Measurements from ENCODE around the gene SMIM35. TPM values are rescaled to one million over a fixed set of nuclear protein-coding genes. Genes with fewer than 3 reads are reported as not detected.

SMIM35 gene
- total RNA-seq, 3 donors from 2014 or later, result not detected

DNA sequence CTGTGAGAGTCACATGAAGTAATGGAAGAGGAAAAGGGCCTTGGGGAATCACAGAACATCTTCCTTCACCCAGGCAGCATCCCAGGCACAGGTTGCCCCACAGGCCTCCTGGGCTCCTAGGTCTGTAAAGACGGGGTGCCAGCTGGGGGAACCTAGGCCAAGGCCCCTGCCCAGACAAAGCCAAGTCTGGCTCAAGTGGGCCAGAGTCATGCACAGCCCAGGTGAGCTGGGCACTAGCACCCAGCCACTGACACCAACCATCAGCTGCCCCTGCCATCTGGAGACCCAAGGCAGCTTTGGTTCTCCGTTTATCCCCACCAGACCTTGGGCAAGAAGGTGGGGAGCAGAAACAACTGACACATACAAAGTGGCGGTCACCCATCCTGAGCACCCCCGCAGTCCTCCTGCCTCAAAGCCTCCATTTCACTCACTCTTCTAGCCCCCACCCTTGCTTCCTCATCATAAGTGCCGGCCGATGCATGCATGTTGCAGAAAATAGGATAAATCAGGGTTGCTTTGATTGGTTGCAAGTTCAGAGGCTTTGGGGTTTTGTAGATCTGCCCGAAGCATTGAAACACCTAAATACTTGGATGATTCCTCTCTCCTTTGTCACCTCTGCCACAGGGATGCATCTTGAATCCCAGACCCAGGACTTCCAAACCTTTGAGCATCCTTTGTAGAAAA, 36.4 kb downstream of the SMIM35 start:
- no peak overlapping the region for H3K4me3 ChIP-seq
- intact Hi-C loops (cut with DNase I; ENCODE audit: low total_unique reads), result no loop called here

GRCh38 chr11:118049771-118050170, 37.0 kb downstream of the SMIM35 start:
- Histone ChIP-seq H3K9me3 (no peaks in the 10 kb centered on the region), H3K36me3 (no peaks in the 10 kb centered on the region), H3K27ac (no peak overlapping the region), H3K4me3 (no peak overlapping the region), H3K27me3 (no peaks in the 10 kb centered on the region), H3K4me1 (no peaks in the 10 kb centered on the region)
- TF ChIP-seq, protein P1, sequence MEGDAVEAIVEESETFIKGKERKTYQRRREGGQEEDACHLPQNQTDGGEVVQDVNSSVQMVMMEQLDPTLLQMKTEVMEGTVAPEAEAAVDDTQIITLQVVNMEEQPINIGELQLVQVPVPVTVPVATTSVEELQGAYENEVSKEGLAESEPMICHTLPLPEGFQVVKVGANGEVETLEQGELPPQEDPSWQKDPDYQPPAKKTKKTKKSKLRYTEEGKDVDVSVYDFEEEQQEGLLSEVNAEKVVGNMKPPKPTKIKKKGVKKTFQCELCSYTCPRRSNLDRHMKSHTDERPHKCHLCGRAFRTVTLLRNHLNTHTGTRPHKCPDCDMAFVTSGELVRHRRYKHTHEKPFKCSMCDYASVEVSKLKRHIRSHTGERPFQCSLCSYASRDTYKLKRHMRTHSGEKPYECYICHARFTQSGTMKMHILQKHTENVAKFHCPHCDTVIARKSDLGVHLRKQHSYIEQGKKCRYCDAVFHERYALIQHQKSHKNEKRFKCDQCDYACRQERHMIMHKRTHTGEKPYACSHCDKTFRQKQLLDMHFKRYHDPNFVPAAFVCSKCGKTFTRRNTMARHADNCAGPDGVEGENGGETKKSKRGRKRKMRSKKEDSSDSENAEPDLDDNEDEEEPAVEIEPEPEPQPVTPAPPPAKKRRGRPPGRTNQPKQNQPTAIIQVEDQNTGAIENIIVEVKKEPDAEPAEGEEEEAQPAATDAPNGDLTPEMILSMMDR (IDR thresholded peaks at IDR 0.05), result no peak
- TF ChIP-seq POLR2AphosphoS5 (IDR thresholded peaks at IDR 0.05) (no peak), POLR2A (IDR thresholded peaks at IDR 0.05) (no peak)
- peak in 1 of 2 donors; percentile 4 for DNase-seq (ENCODE audit: low spot score in 2 of 2)
- intact Hi-C loops (cut with DNase I; ENCODE audit: low total_unique reads), result no loop called here

More for the DNA sequence above, 36.4 kb downstream of the SMIM35 start:
- no peaks in the 10 kb centered on the region for H3K4me1 ChIP-seq
- no peaks in the 10 kb centered on the region for H3K9me3 ChIP-seq
- no peaks in the 10 kb centered on the region for H3K27me3 ChIP-seq
- H3K27ac ChIP-seq, result no peak overlapping the region
- no peaks in the 10 kb centered on the region for H3K36me3 ChIP-seq
- DNase-seq (ENCODE audit: low spot score in 2 of 2), result peak in 1 of 2 donors; percentile 12
- TF ChIP-seq POLR2A (IDR thresholded peaks at IDR 0.05), result no peak
- TF ChIP-seq, protein P1 (IDR thresholded peaks at IDR 0.05), result no peak
- TF ChIP-seq POLR2AphosphoS5 (IDR thresholded peaks at IDR 0.05), result no peak

- Histone ChIP-seq H3K27ac (no peak overlapping the region), H3K4me3 (no peak overlapping the region), H3K4me1 (no peaks in the 10 kb centered on the region), H3K36me3 (no peaks in the 10 kb centered on the region), H3K27me3 (no peaks in the 10 kb centered on the region), H3K9me3 (no peaks in the 10 kb centered on the region)
- no peak for DNase-seq (ENCODE audit: low spot score in 2 of 2)
- intact Hi-C loops (cut with DNase I; ENCODE audit: low total_unique reads), result no loop called here
- TF ChIP-seq POLR2A (IDR thresholded peaks at IDR 0.05) (no peak), POLR2AphosphoS5 (IDR thresholded peaks at IDR 0.05) (no peak)
- TF ChIP-seq, protein P1 (IDR thresholded peaks at IDR 0.05), result no peak
Measured at GRCh38 chr11:118048472-118049370, 38.0 kb downstream of the SMIM35 start.

DNA sequence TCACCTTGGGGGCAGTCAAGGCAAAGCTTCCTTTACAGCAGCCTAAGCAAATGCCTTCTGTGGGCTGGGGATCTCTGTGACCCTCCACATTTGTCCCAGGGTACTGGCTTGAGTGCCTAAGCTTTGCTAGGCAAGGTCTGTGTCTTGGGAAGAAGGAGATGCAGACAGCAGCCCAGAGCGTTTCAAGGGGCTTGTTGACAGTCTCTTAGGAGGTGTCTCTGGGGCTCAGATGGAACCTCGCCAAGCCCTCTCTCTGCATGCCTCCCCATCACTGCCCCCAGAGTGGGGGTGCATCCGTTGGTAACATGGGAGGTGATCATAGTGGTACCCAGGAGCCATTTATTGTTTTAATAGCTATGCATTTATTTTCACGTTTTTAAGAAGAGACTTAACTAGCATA, 39.0 kb downstream of the SMIM35 start:
- H3K4me3 ChIP-seq, result no peak overlapping the region
- no peak for DNase-seq (ENCODE audit: low spot score in 2 of 2)
- TF ChIP-seq POLR2A (IDR thresholded peaks at IDR 0.05) (no peak), POLR2AphosphoS5 (IDR thresholded peaks at IDR 0.05) (no peak)
- TF ChIP-seq, protein P1 (IDR thresholded peaks at IDR 0.05), result no peak
- no peak overlapping the region for H3K27ac ChIP-seq
- H3K27me3 ChIP-seq, result no peaks in the 10 kb centered on the region
- H3K4me1 ChIP-seq, result no peaks in the 10 kb centered on the region
- intact Hi-C loops (cut with DNase I; ENCODE audit: low total_unique reads), result no loop called here
- H3K9me3 ChIP-seq, result no peaks in the 10 kb centered on the region
- H3K36me3 ChIP-seq, result no peaks in the 10 kb centered on the region

Measured in breast epithelium (tissue), 4 donors.